OCI-LY1 (cell line): Measurements from ENCODE around the gene RIPOR2.
"Not testable (repeated sequence)": the region's sequence is repeated elsewhere in the genome, so short reads cannot be mapped to it uniquely, and the experiment has no call there.

Source experiments
- H2AFZ ChIP-seq: fragments of 200-600 bp; sonication (generic), shearing (Covaris generic); 2 replicates; pipeline ENCODE4 v1.6.0; 2014; ENCODE audit warnings: antibody characterized with exemption, mild to moderate bottlenecking, low read length
- H3F3A ChIP-seq: fragments of 200-600 bp; sonication (generic), shearing (Covaris generic); 2 replicates; pipeline ENCODE4 v1.6.0; 2014; ENCODE audit warnings: mild to moderate bottlenecking, antibody characterized with exemption, low read length, moderate library complexity; ENCODE audit not compliant: insufficient read depth
- H3K27ac ChIP-seq: fragments of 200-600 bp; sonication (generic); 2 replicates; pipeline ENCODE4 v1.5.1; 2014; ENCODE audit warnings: low read length, mixed run types, mild to moderate bottlenecking, low read depth; ENCODE audit not compliant: poor library complexity, severe bottlenecking
- H3K27me3 ChIP-seq: fragments of 200-600 bp; sonication (generic); 2 replicates; pipeline ENCODE4 v1.6.0; 2014; ENCODE audit warnings: antibody characterized with exemption, mild to moderate bottlenecking, low read length, moderate library complexity; ENCODE audit not compliant: insufficient read depth
- H3K36me3 ChIP-seq: fragments of 200-600 bp; sonication (generic); 2 replicates; pipeline ENCODE4 v1.6.1; 2014; ENCODE audit warnings: mild to moderate bottlenecking, antibody characterized with exemption, low read length, moderate library complexity, mixed read lengths; ENCODE audit not compliant: insufficient read depth
- H3K4me1 ChIP-seq: fragments of 200-600 bp; sonication (generic); 2 replicates; pipeline ENCODE4 v1.5.1; 2014; ENCODE audit warnings: mild to moderate bottlenecking, low read length, moderate library complexity; ENCODE audit not compliant: insufficient read depth, severe bottlenecking
- H3K4me2 ChIP-seq: fragments of 200-600 bp; sonication (generic), shearing (Covaris generic); 2 replicates; pipeline ENCODE4 v1.6.1; 2014; ENCODE audit warnings: low read length
- H3K4me3 ChIP-seq: fragments of 200-600 bp; sonication (generic); 2 replicates; pipeline ENCODE4 v1.5.1; 2014; ENCODE audit warnings: low read length, low read depth, mild to moderate bottlenecking, mixed read lengths; ENCODE audit not compliant: poor library complexity, severe bottlenecking
- H3K79me2 ChIP-seq: fragments of 200-600 bp; shearing (Covaris generic); 2 replicates; pipeline ENCODE4 v1.6.1; 2016; ENCODE audit warnings: mixed run types, low read length, mixed read lengths; ENCODE audit not compliant: insufficient read depth
- H3K9ac ChIP-seq: fragments of 200-600 bp; sonication (generic), shearing (Covaris generic); 2 replicates; pipeline ENCODE4 v1.6.1; 2014; ENCODE audit warnings: mild to moderate bottlenecking, low read length, mixed read lengths
- H3K9me2 ChIP-seq: fragments of 200-600 bp; sonication (generic), shearing (Covaris generic); 2 replicates; pipeline ENCODE4 v1.6.1; 2014; ENCODE audit warnings: low read depth, mild to moderate bottlenecking, low read length, mixed read lengths
- H3K9me3 ChIP-seq: fragments of 200-600 bp; shearing (Covaris generic); 2 replicates; pipeline ENCODE4 v1.6.1; 2014; ENCODE audit warnings: low read length, mixed read lengths
- H4K20me1 ChIP-seq: fragments of 200-600 bp; sonication (generic), shearing (Covaris generic); 2 replicates; pipeline ENCODE4 v1.6.0; 2016; ENCODE audit warnings: mild to moderate bottlenecking, low read length; ENCODE audit not compliant: insufficient read depth
- CTCF ChIP-seq: fragments of 200-600 bp; sonication (generic), shearing (Covaris generic); IDR thresholded peaks from 2 replicates; pipeline ENCODE4 v1.5.1; 2017; ENCODE audit warnings: mild to moderate bottlenecking, antibody characterized with exemption, low read length, moderate library complexity, mixed read lengths
- EZH2 ChIP-seq: fragments of 200-600 bp; sonication (generic), shearing (Covaris generic); IDR thresholded peaks from 2 replicates; pipeline ENCODE4 v1.8.0; 2017; ENCODE audit warnings: borderline replicate concordance, mixed run types, mild to moderate bottlenecking, antibody characterized with exemption, low read length, moderate library complexity, mixed read lengths

Gene RIPOR2

GRCh38 chr6:24880451-24880850, 55.3 kb downstream of the RIPOR2 start:
- H2AFZ ChIP-seq, result no peak overlapping the region
- no peaks in the 10 kb centered on the region for H3F3A ChIP-seq
- H3K4me3 ChIP-seq, result no peak overlapping the region
- H3K4me2 ChIP-seq, result no peak overlapping the region
- no peaks in the 10 kb centered on the region for H3K79me2 ChIP-seq
- H3K27ac ChIP-seq, result no peak overlapping the region
- H3K9me2 ChIP-seq, result no peaks in the 10 kb centered on the region
- no peaks in the 10 kb centered on the region for H3K27me3 ChIP-seq
- H3K9me3 ChIP-seq, result peaks cover 8% of the 10 kb centered on the region; the same call in 1 of the 2 replicates
- no peaks in the 10 kb centered on the region for H4K20me1 ChIP-seq
- TF ChIP-seq EZH2 (no peak), CTCF (no peak)
- H3K36me3 ChIP-seq, result peaks cover 21% of the 10 kb centered on the region
- H3K9ac ChIP-seq, result no peak overlapping the region
- H3K4me1 ChIP-seq, result peaks cover 41% of the 10 kb centered on the region

GRCh38 chr6:24879351-24879750, 56.4 kb downstream of the RIPOR2 start:
- Histone ChIP-seq H3K4me2 (no peak overlapping the region), H3K4me1 (peaks cover 30% of the 10 kb centered on the region), H4K20me1 (no peaks in the 10 kb centered on the region)

GRCh38 chr6:24877747-24878146, 58.0 kb downstream of the RIPOR2 start:
- H3F3A ChIP-seq, H3K9ac ChIP-seq, H3K9me3 ChIP-seq, H3K27me3 ChIP-seq, H3K27ac ChIP-seq, H3K79me2 ChIP-seq, H3K9me2 ChIP-seq, H4K20me1 ChIP-seq, H3K4me3 ChIP-seq, H2AFZ ChIP-seq, H3K4me2 ChIP-seq: not testable (repeated sequence)
- peaks cover 16% of the 10 kb centered on the region for H3K4me1 ChIP-seq
- H3K36me3 ChIP-seq, result peaks cover 48% of the 10 kb centered on the region

More at GRCh38 chr6:24879351-24879750, 56.4 kb downstream of the RIPOR2 start:
- Histone ChIP-seq H2AFZ (no peak overlapping the region), H3K27me3 (no peaks in the 10 kb centered on the region), H3K4me3 (no peak overlapping the region), H3K36me3 (peaks cover 32% of the 10 kb centered on the region), H3K27ac (no peak overlapping the region), H3F3A (no peaks in the 10 kb centered on the region), H3K9me2 (no peaks in the 10 kb centered on the region), H3K9me3 (peaks cover 8% of the 10 kb centered on the region; the same call in 1 of the 2 replicates), H3K79me2 (no peaks in the 10 kb centered on the region), H3K9ac (no peak overlapping the region)
- TF ChIP-seq EZH2, result no peak

- Histone ChIP-seq H4K20me1 (no peaks in the 10 kb centered on the region), H3K36me3 (peaks cover 56% of the 10 kb centered on the region), H3K27me3 (no peaks in the 10 kb centered on the region), H3K4me3 (no peak overlapping the region), H3K4me2 (no peak overlapping the region), H3K9me2 (no peaks in the 10 kb centered on the region), H2AFZ (no peak overlapping the region), H3F3A (no peaks in the 10 kb centered on the region), H3K9ac (no peak overlapping the region), H3K27ac (no peak overlapping the region), H3K79me2 (no peaks in the 10 kb centered on the region), H3K4me1 (peaks cover 6% of the 10 kb centered on the region), H3K9me3 (peaks cover 8% of the 10 kb centered on the region; the same call in 1 of the 2 replicates)
- TF ChIP-seq EZH2, result no peak
- TF ChIP-seq CTCF, result no peak
These were observed 59.0 kb downstream of the RIPOR2 start for GRCh38 chr6:24876499-24877465.
